ENCODE data around the gene STXBP2.

Gene STXBP2

DNA sequence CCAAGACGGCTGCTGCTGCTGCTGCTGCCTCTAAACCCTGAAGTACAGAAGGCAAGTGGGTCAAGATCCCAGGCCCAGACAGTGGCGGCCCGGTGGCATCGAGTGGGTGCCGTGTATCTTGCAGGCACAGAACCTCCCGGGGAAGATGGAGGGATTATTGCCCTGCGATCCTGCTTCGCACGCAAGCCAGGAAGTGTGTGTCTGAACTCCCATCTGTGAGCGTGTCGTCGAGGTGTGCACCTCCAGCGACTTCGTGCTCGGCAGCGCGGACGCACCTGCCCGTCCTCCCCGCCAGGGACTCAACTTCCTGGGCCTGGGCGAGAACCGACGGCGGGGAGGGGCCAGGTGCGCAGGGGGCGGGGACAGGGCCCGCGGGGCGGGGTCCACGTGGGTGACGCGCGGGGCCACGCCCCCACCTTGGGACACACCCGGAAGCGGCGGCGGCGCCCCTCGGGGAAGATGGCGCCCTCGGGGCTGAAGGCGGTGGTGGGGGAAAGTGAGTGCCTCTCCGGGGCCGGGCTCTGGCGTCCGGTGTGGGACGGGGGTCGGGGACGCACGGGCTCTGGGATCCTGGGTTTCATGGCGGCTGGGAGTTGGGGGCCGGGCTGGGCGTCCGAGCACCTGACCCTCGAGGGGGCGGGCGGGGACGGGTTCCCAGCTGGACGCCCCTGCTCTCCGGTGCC, at the start of gene STXBP2:
Gene STXBP2, plus strand, starts transcription at position 420 of the 683 bp plus-strand sequence. Its CDS starts 40 bp downstream, at position 460.
- peak; percentile 5 for DNase-seq

DNA sequence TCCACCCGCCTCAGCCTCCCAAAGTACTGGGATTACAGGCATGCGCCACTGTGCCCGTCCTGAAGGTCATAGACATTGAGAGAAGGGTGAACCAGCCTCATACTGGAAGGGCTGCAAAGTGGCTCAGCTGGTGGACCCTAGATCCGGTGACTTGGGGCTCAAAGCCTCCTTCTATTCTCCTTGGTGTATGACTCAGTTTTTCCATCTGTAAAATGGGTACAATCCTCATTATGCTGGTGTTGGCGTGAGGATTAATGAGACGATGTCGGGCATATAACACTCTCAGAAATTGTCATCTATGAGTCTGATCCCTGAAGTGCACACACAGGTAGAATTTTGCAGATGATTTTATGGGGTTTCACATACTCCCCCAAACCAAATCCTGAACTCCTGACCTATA, 47.1 kb upstream of the STXBP2 start:
- no peak for DNase-seq

DNA sequence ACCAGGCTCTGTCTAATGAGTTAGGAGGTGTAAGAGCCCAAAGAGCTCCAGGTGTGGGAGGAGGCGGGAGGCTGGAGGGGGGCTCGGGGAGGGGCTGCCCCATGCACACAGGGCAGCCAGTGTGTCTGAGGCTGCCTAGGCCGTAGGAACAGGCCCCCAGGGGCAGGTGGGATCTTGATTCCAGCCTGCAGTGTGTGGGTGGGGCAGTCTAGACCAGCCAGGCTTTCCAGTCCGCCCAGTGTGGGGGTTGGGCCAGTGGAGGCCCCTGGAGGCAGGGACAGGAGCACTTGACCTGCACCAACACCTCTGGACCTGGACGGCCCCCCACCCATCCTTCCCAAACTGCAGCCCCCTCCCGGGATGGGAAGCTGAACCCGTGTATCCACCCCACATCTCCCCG, 46.7 kb upstream of the STXBP2 start:
- no peak for DNase-seq

DNA sequence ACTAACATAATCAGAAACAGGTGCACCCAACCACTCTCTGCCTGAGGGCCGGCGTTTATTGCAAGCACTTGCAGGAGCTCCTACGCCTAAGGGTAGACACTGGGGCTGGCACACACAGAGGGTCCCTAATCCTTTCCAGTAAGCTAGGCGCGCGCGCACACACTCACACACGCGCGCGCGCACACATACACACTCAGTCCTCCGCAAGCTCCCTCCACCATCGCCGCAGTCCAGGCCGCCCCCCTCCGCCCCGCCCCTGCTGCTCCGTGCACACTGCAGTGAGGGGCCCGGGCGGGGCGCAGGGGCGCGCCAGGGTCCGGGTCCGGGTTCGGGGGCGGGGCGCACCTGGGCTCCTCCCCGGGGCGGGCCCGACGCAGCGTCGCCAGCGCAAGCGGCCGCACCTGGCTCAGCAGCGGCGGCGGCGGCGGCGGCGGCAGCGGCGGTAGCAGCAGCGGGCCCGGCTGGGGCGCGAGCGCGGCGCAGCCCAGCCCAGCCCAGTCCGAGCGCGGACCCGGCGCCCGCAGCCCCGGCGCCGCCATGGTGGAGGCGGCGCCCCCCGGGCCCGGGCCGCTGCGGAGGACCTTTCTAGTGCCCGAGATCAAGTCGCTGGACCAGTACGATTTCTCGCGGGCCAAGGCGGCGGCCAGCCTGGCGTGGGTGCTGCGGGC, 41.3 kb upstream of the STXBP2 start, which contains the start of gene CAMSAP3:
Gene CAMSAP3, plus strand, starts transcription at position 398 of the 668 bp plus-strand sequence. Its CDS starts 140 bp downstream, at position 538.
- peak; percentile 6 for DNase-seq

DNA sequence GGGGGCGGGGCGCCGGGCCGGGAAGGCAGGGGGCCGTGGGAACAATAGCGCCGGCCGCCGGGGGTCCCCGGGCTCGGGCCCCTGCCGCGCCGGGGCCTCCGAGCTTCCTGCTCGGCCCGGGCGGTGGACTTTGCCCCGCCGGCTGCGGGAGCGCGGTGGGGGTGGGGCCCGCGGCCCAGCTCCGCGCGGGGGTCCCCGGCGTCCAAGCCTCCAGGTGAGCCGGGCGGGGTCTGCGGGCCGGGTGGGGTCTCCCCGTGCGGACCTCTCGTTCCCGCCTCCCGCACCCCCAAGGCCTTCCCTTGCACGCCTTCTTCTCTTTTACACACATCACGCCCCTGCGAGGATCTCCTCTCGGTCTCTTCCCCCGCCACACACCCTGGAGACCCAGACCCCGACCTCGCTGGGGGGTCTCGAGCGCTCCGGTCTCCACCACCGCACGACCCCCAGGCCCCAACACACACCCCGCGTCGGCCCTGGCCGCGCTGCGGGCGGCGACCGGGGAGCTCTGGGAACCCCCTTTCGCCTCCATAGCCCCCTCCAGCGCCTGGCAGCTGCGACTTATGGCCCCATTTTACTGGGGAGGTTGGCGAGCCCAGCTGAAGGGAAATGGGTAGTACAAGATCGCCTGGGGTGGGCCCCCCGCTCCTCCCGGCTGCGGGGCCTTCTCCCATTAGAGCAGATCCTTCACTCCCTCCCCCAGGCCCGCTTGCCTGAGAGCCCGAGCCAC, 40.5 kb upstream of the STXBP2 start:
- no peak for DNase-seq

DNA sequence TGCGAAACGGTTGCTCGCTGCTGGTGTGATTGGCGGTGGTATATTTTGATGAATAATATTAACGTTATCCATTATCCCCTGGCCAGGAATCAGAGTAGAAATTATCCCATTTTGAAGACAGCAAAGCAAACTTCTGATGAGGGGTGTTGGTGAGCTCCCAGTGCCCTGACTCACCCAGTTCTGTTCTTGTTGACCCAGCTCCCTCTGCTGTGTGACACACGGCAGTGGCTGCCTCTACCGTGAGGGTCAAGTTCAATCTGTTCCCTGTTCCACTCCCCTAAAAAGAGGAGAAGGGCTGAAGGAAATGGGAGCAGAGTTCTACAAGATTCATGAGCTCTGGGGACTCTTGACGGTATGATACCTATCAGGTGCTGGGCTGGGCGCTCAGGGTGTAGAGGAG, 39.2 kb upstream of the STXBP2 start:
- DNase-seq: no peak

DNA sequence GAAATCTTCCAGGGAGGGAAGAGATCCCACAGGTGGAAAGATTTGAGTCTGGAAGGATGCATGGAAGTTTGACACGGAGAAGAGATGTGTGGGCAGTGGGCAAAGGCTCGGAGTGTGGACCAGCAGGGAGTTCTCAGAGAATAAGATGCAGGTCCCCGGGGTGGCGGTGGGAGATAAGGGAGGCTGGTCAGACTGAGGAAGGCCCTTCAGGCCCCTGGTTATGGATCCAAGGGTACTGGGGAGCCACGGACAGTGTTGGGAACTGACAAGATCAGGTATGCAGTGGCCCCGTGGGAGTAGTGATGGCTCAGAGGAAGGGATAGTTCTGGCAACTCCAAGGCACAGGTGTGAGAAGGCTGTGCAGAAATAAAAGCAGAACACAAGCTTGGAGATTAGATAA, 38.7 kb upstream of the STXBP2 start:
- no peak for DNase-seq

DNA sequence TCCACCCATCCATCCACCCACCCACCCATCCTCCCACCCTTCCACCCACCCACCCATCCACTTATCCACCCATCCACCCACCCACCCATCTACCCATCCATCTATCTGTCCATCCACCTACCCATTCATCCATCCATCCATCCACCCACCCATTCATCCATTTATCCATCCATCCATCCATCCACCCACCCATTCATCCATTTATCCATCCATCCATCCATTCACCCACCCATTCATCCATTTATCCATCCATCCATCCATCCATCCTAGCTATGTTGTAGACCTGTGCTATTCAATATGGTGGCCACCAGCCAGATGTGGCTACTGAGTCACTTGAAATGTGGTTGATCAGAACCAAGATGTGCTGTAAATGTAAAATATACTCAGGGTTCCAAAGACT, 36.2 kb upstream of the STXBP2 start:
- DNase-seq: no peak

DNA sequence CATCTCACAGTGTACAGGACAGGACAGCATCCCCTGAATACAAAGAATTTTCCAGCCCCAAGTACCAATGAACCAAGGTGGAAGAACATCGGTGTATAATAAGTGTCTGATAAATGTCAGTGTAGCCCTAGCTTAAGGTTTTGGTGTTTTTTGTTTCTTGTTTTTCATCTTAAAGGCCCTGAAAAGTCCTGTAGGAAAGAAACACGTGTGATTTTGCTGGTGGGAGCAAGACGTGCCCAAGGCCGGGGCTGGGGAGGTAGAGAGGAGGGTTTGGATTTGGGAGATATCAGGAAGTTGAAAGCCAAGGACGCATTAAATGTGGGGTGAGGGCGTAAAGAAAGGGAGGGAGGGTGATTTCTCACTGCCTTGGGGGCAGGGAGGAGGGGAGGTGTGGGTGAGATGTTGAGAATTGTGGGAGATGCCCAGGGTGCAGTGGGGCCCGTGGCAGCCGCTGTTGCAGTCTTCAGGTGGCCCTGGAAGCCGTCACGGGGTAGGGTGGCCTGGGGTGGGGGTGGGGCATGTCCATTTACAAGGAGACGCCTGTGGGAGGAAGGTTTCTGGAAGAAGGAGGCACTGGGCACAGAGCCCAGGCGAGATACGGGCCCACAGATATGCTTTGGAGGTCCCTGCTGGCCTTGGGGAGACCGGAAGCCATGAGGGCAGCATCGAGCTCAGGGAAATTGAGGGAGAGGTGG, 34.5 kb upstream of the STXBP2 start:
- no peak for DNase-seq

DNA sequence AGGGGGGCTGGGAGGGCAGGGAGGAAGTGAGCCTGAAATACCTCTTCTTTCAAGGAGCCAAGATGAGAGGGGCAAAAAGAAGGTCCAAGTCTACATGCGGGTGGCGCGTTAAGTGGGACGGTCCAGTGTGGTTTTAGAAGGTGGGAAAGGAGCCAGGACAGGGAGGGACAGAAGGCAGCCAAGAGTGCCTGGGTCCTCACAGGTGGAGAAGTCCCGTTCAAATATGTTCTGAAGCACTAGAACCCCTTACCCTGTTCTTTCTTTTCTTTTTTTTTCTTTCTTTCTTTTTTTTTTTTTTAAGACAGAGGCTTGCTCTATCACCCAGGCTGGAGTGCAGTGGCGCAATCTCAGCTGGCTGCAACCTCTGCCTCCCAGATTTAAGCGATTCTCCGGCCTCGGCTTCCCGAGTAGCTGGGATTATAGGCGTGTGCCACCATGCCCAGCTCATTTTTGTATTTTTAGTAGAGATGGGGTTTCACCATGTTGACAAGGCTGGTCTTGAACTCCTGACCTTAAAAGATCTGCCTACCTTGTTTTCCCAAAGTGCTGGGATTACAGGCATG, 33.9 kb upstream of the STXBP2 start:
- no peak for DNase-seq

DNA sequence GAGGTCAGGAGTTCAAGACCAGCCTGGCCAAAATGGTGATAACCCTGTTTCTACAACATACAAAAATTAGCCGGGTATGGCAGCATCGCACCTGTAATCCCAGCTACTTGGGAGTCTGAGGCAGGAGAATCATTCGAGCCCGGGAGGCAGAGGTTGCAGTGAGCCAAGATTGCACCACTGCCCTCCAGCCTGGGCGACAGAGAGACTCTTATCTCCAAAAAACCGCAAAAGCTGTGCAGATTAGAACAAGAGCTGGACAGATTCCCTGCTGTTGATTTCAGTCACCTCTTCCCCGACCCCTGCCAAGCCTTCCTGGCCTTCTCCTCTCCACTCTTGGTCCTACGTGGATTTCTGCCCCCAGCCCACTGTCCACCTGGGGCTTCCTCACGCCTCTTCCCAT, 33.0 kb upstream of the STXBP2 start:
- DNase-seq: no peak

DNA sequence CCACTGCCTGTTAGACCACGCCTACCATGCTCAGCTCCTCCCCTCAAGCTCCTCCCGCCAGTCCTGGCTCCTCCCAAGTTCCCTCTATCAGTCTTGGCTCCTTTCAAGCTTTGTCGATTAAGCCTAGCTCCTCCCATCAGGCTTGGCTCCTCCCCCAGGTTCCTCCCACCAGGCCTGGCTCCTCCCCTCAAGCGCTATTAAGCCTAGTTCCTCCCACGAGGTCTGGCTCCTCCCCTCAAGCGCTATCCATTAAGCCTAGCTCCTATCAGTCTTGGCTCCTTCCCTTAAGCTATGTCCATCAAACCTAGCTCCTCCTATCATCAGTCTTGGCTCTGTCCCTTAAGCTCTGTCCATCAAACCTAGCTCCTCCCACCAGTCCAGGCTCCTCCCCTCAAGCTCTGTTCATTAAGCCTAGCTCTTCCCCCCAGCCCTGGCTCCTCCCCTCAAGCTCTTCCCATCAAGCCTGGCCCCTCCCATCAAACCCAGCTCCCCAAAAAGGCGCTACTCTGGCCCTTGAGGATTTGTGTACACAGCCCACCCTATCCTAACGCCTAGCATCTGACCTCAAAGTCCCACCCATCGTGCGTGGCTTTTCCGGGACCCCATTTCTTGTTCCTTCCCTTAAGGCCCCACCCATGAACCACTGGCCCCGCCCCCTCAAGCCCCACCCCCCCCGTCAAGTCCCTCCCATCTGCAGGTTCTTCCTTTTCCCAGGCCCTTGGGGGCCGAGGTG, 31.3 kb upstream of the STXBP2 start:
- DNase-seq: no peak

DNA sequence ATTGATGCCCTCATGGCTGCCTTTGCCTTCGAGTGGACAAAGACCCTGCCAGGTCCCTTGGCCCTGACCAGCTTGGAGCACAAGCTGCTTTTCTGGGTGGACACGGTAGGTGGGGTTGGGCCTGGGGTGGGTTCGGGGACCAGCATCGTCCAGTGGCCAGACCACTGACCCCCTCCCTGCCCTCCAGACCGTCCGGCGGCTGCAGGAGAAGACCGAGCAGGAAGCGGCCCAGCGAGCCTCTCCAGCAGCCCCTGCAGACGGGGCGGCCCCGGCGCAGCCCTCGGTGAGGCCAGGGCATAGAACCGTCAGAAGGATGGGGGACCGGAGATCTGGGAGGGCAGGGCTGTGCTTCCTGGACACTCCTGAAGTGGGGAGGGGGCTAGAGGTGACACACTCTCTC, 30.6 kb upstream of the STXBP2 start:
- DNase-seq: no peak

DNA sequence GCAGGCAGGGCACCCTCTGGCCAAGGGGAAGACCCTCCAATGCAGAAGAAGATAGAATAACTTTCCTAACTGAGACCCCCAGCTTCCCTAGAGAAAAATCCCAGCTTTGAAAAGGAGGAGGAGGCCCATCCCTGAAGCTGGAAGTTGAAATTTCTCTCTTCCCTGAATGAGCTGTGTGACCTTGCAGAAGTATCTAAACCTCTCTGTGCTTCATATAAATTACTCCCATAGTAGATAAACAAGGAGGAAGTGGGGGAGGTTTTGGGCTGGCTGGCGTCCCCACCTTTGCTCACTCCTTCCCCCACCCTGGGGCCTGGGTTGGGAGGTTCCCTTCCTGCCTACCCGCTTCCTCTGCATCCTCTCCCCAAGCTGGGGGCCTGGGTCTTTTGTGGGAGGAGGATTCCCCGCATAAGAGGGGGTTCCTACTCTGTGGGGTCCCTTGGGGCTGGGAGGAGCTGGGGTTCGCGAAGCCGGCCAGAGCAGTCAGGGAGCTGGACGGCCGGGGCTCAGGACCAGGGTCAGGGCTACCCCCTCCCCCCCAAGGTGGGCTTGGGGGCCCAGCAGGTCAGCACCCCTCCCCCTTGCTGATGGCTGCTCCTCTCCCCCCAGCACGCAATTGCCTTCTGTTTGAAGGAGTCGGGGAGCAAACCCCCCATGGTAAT, 29.6 kb upstream of the STXBP2 start:
- DNase-seq: no peak

DNA sequence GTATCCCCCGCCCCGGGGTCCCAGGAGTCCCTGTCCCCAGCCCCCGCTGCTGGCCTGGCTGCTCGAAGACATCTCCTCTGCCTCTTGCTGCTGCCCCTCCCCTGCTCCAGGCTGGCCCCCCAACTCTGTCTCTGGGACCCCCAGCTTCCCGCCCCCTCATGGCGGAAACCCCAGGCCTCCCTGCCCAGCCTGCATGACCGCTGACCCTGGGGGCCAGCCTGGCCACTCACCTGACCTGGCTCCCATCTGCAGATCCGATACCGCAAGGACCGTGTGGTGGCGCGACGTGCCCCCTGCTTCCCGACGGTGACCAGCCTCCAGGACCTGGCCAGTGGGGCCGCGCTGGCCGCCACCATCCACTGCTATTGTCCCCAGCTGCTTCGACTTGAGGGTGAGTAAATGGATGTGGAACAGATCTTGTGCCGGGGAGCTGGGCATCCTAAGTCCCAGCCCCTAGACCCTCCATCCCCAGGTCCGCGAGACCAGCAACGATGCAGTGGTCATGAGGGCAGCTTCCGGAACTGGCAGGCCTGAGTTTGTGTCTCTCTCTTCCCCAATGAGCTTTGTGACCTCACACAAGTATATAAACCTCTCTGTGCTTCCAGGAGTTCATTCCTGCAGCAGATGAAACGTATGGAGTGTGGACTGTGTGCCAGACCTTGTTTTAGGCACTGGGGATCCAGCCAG, 28.9 kb upstream of the STXBP2 start:
- no peak for DNase-seq

DNA sequence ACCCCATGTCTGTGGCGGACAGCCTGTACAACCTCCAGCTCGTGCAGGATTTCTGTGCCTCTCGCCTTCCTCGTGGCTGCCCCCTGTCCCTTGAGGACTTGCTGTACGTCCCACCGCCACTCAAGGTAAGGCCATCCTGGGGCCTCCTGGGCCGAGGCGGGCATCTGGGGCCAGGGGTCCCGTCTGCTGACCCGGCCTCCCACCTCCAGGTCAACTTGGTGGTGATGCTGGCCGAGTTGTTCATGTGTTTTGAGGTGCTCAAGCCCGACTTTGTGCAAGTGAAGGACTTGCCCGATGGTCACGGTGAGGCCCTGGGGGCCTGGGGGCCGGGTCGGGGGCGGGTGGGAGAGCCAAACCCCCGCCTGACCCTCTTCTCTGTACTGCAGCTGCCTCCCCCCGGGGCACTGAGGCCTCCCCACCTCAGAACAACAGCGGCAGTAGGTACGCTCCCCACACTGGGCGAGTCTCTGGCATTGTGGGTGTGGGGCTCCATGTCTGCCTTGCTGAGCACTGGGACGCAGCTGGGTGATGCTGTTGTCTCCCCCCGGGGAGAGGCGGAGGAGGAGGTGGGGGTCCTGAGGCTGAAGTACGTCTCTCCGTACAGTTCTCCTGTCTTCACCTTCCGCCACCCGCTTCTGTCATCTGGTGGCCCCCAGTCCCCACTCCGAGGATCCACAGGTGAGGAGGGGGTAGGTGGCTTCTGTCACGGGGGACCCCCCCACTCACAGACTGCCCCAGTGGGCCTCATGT, 26.2 kb upstream of the STXBP2 start:
- no peak for DNase-seq

DNA sequence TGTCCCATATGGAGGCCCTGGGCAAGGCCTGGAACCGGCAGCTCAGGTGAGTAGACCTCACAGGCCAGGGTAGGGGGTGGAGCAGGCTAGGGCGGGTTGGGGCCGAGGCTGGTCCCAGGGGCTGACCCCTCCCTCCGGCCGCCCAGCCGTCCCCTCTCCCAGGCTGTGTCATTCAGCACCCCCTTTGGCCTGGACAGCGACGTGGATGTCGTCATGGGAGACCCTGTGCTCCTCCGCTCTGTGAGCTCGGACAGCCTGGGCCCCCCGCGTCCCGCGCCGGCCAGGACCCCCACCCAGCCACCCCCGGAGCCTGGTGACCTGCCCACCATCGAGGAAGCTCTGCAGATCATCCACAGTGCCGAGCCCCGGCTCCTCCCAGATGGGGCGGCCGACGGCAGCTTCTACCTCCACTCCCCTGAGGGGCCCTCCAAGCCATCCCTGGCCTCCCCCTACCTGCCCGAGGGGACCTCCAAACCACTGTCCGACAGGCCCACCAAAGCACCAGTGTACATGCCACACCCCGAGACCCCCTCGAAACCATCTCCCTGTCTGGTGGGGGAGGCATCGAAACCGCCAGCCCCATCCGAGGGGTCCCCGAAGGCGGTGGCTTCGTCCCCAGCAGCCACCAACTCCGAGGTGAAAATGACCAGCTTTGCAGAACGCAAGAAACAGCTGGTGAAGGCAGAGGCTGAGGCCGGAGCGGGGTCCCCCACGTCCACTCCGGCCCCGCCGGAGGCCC, 25.2 kb upstream of the STXBP2 start:
- DNase-seq: no peak

DNA sequence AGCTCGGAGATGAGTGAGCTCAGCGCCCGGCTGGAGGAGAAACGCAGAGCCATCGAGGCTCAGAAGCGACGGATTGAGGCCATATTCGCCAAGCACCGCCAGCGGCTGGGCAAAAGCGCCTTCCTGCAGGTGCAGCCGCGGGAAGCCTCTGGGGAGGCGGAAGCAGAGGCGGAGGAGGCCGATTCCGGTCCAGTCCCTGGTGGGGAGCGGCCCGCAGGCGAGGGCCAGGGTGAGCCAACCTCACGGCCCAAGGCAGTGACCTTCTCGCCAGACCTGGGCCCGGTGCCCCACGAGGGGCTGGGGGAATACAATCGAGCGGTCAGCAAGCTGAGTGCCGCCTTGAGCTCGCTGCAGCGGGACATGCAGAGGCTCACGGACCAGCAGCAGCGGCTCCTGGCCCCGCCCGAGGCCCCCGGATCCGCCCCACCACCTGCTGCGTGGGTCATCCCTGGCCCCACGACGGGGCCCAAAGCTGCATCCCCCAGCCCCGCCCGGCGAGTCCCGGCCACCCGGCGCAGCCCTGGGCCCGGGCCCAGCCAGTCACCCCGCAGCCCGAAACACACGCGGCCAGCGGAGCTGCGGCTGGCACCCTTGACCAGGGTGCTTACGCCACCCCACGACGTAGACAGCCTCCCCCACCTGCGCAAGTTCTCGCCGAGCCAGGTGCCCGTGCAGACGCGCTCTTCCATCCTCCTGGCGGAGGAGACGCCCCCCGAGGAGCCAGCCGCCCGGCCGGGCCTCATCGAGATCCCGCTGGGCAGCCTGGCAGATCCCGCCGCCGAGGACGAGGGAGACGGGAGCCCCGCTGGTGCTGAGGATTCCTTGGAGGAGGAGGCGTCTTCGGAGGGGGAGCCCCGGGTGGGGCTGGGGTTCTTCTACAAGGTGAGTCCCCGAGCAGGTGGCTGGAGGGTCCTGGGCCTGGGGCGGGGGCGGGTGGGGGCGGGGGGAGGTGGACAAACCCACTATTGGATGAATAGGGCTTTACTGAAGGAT, 24.3 kb upstream of the STXBP2 start:
- no peak for DNase-seq
